ENCODE results near the gene TRIM62. TPM values are rescaled to one million over a fixed set of nuclear protein-coding genes. Genes with fewer than 3 reads are reported as not detected.

TRIM62 gene
- total RNA-seq, 1 donor from 2014 or later, result 16.1 TPM

DNA sequence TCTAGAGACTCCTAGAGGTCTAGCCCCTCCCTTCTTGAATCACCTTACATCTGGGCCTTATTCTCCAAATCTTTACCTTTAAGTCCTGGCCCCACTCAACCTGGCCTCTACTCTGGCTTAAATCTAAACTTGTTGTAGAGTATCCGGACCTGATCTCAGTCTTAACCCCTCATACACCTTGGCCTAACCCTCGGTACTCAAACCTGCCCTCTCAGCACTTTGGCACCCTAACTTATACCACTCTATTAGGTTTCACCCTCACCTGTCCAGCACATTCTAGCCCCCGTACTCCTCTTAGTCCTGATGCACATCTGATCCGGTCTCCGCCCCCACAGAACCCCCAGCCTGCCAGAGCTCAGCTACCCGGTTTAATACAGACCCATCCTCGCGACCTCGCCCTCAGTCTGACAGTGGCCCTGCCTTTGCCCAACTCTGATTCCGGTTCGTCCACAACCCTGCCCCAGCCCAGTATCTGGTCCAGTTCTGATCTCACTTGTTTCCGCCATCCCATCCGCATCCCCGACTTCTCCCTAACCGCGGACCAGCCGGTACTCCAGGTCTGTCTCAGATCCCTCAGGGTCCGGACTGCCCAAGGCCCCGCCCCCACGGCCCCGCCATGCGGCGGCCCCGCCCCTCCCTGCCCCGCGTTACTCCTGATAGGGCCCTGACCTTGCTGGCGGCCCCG lies 1.5 kb downstream of the TRIM62 start:
- DNase-seq (ENCODE audit: low spot score), result peak; percentile 90

DNA sequence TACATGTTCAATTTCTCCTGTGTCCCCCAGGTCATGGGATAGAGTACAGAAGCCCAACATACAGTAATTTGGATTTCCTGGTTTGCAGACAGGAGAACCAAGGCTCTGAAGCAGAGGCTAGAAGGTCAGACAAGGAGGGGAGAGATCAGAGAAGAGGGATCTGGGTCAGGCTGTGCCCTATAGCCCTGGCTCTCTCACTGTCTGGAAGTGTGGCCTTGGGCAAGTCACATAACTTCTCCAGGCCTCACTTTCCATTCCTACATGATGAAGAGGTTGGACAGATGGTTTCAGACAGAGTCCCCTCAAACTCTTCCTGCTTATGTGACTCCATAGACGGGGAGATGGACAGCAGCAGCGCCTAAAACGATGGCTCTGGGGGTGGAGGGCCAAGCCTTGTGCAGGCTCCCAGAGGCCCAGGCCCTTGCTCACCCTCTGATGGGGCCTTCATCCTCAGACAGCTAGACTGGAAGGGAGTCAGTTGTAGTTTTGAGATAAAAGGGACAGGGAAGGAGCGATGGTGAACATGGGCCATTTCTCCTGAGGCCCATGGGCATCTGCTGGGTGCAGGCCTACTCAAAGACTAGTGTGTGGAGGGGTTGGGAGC lies 2.9 kb downstream of the TRIM62 start:
- peak; percentile 37 for DNase-seq (ENCODE audit: low spot score)

DNA sequence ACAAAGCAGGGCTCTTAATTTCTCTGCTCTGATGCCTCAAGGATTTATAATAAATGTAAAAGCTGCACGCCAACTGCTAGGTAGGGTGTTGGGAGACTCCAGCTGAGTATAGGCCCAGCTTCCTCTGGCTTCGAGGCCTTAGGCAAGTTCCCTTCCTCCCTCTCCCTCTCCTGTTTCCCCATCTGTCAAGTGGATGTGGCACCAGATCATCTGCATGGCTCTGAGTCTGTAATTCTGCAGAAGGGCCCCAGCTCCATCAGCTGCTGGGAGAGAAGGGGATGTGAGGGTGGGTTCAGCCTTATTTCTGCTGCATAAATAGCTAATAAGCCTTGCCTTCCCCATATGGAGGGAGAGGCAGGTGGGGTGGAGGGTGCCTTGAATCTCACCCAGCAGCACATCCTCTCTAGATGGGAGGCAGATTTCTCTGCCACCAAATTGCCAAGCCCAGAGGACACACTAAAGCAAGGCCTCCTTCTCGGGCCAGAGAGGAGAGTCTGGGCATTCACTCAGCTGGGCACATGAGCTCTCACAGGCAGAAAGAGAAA lies 3.8 kb downstream of the TRIM62 start:
- peak; percentile 17 for DNase-seq (ENCODE audit: low spot score)

DNA sequence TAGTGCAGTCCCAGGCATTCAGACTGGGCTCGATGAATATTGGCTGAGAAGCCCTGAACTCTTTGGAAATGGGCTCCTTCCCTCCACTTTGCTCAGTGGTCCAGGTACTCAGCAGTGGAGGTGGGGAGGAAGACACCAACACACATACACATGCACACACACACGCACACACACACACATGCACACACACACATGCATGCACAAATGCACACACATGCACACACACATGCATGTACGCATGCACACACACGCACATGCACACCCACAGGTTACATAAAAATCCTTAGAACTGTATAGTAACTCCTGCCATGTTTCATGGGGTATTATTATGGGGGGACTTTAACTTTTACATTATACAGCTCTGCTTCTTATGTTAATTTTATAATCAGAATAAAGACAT lies 5.0 kb downstream of the TRIM62 start:
- no peak for DNase-seq (ENCODE audit: low spot score)

DNA sequence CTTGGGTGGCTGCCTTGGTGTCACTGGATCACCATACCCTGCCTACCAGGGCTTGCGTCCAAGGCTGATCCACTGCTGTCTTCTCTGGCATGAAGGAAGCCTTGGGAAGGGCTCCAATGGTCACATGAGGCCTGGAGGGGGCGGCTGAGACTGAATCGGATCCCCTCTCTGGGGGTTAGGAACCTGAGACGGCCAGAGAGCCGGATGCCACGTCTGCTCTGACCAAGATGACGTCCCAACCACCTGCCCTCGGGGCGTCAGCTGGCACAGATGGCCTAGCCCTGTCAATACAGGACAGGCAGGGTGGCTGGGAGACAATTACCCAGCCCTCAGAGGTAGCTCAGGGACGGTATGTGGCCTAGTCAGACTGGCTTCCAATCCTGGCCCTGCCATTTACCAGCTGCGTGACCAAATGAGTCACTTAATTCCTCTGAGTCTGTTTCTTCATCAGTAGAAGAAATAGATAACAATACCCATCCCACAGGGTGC lies 5.4 kb downstream of the TRIM62 start:
- peak; percentile 42 for DNase-seq (ENCODE audit: low spot score)

DNA sequence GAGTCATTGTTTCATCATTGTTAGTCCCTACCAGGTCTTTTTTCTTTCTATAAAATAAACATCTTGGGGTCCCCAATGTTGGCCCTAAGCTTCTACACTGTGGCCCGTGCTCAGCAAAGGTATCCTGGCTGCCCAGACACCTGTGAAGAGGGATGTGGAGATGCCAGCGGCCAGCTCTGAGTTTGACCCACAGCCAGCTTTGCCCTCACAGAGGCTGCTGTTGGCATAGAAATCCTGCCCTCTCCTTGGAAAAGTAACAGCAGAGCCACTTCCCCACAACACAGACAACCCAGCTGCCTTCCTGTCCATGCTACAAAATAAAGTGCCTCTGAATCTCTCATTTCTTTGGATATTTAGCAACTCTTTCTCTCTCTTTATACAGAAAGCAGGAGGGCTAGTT lies 6.0 kb downstream of the TRIM62 start:
- no peak for DNase-seq (ENCODE audit: low spot score)

DNA sequence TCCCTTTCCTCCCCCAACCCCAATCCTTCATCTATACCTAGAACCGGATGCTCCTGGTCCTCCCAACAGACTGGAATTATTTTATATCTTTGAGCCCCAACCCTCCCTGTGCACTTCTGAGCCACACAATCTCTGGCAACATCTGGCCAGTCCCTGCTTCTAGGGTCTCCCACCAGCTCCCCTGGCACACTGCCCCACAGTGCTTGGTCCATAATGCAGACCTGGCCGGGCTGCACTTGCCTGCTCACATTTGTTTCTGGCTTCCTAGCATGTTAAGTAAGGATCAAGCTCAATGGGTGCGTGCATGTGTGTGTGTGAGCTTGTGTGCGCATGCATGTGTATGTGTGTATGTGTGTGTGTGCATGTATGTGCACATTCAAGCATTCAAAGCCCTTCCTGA lies 8.8 kb downstream of the TRIM62 start:
- DNase-seq (ENCODE audit: low spot score), result no peak

DNA sequence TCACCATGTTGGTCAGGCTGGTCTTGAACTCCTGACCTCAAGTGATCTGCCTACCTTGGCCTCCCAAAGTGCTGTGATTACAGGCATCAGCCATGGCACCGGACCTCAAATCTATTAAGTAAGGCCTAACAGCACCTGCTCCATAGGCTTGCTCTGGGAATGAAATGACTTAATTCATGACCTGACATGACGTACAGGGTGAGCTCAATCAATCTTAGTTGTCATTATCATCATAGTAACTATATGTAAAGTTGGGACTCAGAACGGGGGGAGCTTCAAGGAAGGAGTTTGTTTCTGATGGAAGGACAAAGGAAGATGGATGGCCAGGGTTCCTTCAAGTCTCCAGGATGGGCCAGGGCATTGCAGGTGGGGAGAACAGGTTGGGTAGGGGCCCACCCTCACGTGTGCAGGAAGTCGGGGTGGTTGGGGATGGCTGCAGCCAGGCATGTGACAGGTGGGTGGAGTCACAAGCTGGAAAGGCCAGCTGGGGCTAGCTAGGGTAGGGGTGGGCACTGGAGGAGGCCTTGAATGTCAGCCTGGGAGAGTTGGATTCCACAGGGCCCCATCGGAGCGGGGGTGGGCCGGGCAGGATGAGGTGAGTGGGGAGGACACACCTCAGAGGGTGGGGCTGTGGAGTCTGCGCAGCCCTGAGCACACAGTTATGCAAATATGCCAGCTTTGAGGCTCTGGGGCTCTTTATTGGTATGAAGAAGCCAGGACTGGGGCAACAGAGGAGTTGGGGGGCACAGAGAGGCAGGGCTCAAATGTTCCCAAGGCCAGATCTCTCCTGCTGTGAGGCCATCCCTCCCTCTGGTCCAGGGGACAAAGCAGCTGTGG lies 9.6 kb downstream of the TRIM62 start:
- no peak for DNase-seq (ENCODE audit: low spot score)

DNA sequence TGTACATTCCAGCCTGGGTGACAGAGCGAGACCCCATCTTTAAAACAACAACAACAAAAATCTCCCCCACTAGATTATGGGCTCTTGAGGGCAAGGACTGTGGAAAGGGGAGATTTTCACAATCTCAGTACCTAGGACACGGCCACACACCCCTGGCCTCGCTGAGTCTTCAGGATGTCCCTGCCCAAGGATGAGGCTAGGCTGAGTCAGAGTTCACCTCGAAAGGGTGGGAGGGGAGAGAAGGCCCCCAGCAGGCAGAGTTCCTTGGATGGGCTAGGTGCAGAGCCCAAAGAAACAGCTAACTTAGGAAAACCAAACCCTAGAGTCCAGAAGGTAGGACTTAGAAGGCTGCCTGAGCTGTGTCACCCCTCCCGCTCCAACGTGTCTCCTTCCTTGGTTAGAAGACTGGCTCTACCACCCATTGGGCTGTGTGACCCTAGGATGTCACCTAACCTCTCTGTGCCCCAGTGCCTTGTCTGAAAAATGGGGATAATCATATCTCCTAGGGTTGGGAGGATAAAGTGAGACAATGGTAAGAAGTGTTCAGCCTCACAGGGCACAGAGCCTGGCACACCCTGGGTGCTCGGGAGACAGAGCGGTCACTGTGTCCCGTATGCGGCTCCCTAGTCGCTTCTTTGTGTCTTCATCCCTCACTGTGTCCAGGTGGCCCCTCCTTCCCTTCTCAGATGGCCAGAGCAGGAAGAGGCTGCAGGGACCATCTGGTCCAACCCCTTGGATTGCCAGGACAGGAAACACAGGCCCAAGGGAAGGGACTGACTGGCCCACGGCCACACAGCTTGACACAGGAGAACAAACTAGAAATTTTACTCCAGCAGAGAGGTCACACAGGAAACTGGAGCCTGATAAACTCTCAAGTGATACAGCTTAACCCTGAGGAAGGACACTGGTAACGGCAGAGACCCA lies 11.2 kb downstream of the TRIM62 start:
- DNase-seq (ENCODE audit: low spot score), result no peak

DNA sequence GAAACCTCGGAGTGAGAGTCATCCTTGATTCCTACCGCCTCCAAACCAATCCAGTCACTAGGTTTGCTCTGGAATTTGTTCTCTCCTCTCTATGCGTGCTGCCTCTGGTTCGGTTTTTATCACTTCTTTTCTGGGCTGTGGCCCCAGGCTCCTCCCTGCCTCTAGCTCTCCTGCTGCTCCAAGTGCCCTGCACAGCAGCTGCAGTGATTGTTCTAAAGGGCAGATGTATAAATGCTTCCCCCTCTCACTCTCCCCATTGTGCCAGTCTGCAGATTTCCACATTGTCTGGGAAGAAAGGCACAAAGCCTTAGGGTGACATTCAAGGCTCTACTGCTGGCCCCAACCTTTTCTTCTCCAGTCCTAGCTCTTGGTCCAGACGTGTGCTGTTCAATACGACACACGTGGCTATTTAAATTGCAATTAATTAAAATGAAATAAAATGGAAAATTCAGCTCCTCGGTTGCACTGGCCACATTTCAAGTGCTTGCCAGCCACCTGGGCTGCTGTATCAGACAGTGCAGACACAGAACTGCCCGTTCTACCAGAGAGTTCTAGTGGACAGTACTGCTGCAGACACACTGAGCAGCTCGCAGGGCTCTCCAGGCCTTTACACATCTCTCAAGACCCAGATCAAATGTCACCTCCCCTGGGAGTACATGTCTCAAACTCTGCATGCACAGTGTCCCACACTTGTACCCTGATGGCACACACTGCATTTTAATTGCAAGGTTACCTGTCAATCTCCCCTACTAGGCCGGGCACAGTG lies 12.4 kb downstream of the TRIM62 start:
- no peak for DNase-seq (ENCODE audit: low spot score)

DNA sequence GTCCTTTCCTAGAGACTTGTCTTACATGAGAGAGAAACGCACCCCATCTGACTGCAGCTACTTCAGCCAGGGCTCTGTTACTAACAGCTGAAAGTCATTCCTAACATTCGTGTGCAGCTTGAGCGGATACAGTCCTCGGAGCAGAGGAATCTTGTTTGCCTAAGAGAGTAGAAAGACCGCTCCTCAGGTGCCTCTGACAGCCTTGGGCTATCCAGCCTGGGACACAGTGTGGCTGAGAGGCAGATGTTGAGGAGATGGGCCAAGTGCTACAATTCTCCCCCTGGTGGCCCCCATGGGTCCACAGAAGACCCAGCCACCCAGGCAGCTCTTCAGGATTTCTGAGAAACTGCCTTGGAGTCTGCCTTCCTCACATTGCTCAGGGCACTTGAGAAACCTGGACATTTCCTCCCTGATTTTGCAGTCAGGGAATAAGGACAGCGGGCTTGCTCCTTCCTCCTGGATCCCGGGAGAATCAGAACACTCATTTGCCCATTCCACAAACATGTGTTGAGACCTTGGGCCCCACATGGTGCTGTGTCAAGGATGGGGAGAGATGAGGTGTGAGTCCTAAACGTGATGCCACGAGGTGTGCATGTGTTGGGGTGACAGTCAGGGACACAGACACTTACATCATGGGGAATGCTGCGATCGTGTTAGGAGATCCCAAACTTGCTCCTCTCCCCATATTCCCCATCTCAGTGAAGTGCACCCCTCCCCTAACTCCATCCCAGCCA lies 13.1 kb downstream of the TRIM62 start:
- no peak for DNase-seq (ENCODE audit: low spot score)

DNA sequence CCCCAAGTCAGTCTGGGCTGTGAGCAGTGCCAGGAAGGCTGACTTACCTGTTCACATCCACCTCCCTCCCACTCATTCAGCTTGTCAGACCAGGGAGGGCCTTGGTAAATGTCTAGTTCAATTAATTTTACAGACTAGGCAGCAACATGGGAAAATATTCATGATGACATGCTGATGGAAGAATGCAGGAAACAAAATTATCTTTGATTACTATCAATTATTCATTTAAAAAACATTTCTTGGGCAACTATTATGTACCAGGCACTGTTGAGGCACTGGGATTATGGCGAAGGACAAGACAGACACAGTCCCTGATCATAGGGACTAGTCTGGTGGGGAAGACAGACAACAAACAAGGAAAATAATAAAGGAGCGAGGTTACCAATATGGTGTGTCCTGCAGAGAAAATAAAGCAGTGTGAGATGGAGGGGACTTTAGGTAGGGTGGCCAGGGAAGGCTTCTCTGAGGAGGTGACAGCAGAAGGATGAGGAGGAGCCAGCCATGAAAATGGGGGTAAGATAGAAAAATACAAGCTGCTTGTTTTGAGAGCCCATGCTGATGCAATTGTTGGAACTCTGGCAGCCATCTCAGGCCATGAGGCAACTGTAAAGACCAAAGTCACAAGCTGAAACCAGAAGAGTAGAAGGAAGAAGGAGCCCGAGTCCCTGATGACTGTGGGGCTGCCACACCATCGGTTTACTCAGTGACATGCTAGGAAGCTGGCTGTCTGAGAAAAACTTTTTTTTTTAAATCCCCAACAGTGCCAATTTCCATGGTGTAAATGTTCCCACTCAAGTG lies 14.0 kb downstream of the TRIM62 start:
- no peak for DNase-seq (ENCODE audit: low spot score)

DNA sequence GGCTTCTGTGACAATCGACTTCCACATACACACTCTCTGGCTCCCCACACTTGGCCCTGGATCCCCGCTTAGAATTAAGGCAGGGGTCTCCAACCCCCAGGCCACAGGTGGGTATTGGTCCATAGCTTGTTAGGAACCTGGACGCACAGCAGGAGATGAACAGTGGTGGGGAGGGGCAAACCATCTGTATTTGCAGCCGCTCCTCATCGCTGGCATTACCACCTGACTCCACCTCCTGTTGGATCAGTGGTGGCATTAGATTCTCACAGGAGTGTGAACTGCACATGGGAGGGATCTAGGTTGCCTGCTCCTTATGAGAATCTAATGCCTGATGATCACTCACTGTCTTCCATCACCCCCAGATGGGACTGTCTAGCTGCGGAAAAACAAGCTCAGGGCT lies 16.0 kb downstream of the TRIM62 start:
- no peak for DNase-seq (ENCODE audit: low spot score)

DNA sequence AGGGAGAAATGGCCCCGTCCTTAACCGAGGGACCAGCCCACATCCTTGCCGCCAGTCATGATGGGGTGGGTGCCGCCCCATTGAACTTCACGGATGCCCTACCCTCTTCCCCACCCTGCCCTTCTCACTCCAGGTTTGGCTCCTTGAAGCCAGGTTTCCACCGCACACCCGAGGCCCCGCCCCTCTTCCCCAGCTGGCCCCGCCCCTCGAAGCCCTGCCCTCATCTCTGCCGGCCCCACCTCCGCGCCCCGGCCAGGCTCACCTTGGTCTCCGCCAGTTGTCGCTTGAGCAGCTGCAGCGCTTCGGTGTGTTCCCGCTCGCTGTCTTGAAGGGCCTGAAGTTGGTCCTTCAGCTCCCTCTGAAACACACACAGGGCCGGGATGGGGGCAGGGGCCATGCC lies 16.6 kb downstream of the TRIM62 start:
- DNase-seq (ENCODE audit: low spot score), result no peak

DNA sequence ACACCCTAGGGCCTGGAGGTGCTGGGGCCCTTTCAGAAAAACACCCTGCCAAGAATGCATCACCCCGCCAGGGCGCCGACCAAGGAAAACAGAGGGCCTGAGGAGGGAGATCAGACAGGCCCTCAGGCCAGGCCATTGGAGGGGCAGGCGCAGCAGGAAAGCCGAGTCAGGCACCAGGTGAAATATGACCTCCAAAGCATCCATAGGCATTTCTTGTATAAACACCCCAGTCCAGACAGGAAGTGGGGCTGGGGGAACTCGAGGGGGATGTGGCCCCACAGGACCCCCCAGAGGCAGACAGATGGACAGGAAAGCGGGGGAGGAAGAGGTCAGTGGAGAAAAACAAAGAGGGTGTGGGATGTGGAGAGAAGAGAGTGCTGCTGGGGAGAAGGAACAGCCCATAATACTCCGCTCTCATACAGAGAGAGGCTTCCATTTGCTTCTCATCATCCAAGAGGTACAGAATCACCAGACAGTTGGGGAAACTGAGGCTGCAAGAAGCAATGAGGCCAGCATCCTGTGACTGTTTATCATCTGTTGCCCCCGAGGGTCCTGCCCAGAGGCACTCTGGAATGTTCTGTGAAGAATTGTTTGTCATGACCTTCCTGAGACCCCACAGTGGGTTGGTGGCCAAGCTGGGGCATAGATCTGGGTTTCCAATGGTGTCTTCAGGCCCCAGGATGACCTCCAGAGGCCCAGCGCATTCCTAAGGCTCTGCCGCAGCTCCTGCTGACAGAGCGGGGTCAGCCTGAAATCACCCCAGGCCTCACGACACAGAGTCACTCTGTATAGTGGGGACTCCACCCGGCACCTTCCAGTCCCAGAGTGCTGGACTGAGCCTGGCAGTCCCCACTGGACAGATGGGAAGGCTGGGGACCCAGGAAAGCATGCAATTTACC lies 18.0 kb downstream of the TRIM62 start:
- DNase-seq (ENCODE audit: low spot score), result no peak

DNA sequence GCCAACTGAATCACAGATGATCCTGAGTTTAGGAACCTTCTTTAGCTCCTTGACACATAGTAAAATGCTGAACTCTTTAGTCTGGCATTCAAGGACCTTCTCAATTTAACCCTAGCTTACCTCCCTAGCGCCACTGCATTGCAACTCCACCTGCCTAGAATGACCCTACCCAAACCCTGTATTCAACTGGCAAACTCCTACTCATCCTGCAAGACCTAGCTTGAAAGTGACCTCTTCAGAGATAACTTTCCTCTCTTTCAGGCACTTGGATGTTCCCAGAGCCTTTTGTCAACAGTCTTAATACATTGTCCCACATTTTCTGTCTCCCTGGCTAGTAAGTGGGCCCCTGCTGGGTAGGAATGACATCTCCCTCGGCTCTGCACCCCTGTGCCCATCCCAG lies 19.7 kb downstream of the TRIM62 start:
- DNase-seq (ENCODE audit: low spot score), result no peak

DNA sequence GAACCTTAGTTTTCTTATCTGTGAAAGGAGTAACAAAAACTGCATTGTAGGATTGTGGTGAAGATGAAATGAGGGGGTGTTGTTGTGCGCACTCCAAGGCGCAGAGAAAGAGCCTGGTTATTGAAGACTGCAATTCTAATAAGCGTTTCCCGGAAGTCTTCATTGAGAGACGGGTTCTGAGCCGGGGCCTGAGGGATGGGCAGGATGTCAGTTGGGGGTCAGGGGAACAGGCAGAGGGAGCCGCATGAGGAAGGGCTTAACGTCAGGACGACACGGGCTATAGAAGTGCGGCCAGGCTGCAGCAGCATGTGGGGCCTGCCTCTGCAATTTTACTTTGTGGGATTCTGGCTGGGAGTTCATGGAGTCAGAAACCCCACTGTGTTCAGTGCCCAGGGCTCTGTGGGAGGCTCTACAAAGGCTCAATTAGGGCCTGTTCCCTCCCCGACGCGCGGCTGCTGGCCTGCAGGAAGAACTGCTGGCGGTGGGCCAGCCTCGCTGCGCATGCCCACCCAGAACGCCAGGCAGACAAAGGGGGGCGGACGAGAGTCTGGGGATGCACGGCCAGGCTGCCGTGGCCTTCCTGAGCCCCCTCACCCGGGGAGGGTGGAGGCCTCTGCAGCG lies 20.7 kb downstream of the TRIM62 start:
- DNase-seq (ENCODE audit: low spot score), result no peak

DNA sequence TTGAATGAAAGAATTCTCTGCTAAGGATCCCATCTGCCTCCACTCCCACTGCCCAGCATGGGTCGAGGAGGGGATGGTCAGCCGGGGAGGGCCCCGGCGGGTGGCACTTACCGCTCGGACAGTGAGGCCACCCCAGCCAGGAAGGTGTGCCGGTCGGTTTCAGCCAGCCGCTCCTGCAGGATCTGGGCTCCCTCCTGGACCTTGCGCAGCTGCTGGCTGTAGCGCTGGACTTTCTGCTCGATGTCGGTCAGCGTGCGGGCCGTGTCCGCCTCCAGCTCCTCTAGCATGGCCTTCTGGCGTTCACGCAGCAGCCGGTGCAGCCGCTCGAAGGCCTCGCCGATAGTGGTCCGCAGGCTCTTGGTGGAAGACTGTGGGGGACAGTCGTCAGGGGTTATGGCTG lies 22.3 kb downstream of the TRIM62 start:
- no peak for DNase-seq (ENCODE audit: low spot score)

All from ureter (tissue), 1 donor.